Effector memory CD4-positive, alpha-beta T cell (primary cell): ENCODE results near the gene RNU1-4.
"Not testable (repeated sequence)": the region's sequence is repeated elsewhere in the genome, so short reads cannot be mapped to it uniquely, and the experiment has no call there.

Source experiments
- DNase-seq, 3 donors: peaks; one replicate each; pipeline ENCODE4 v3.0.0-alpha.2; 2020
- H3K27ac ChIP-seq: 2 replicates; pipeline ENCODE4 v1.7.0; 2013; ENCODE audit warnings: mild to moderate bottlenecking, low read length, moderate library complexity; ENCODE audit not compliant: insufficient read depth, poor library complexity, severe bottlenecking
- H3K27me3 ChIP-seq: replicated peaks from 2 replicates; pipeline ENCODE4 v1.7.0; 2013; ENCODE audit warnings: mild to moderate bottlenecking, low read length; ENCODE audit not compliant: insufficient read depth, control insufficient read depth, poor library complexity, severe bottlenecking
- H3K36me3 ChIP-seq: 2 replicates; pipeline ENCODE4 v1.7.0; 2013; ENCODE audit warnings: mild to moderate bottlenecking, low read length, moderate library complexity; ENCODE audit not compliant: control insufficient read depth, insufficient read depth
- H3K4me1 ChIP-seq: 2 replicates; pipeline ENCODE4 v1.7.0; 2013; ENCODE audit warnings: low read length, mild to moderate bottlenecking; ENCODE audit not compliant: control insufficient read depth, insufficient read depth, poor library complexity, severe bottlenecking
- H3K4me3 ChIP-seq: 2 replicates; pipeline ENCODE4 v1.7.0; 2013; ENCODE audit warnings: low read length, low read depth, mild to moderate bottlenecking; ENCODE audit not compliant: insufficient read depth, poor library complexity, severe bottlenecking
- H3K9me3 ChIP-seq: 2 replicates; pipeline ENCODE4 v1.7.0; 2013; ENCODE audit warnings: mild to moderate bottlenecking, low read length, moderate library complexity; ENCODE audit not compliant: control insufficient read depth

The RNU1-4 gene

DNA sequence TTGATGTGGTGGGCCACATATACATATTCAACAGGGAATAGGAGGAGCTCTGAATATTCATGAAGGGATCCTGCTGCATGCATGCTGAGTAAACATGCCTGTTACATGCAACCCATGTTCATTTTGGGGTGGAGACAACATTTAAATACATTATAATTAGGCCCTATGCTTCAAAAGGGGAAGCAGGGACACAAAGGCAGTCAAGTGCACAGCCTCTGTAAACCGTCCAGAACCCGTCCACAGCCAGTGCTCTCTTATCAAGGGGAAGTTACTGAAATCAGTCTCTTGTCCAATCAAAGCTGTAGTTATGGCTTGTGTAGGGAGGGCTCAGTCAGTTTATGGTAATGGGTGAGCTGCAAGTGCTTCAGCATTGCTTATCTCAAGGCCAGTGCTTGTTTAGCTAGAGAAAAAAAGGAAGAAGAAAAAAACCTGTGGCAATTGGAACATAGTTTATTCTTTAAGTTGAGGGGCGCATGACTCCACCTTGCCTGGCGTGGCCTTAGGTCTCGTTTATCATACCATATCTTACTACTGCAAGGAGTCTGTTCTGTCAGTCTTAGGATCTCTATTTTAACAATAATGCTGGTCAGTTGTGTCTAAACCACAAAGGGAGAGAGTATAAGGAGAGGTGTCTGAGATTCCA, 7.9 kb upstream of the RNU1-4 start:
- H3K4me1 ChIP-seq, H3K9me3 ChIP-seq, DNase-seq, H3K27ac ChIP-seq, H3K4me3 ChIP-seq, H3K27me3 ChIP-seq, H3K36me3 ChIP-seq: not testable (repeated sequence)

DNA sequence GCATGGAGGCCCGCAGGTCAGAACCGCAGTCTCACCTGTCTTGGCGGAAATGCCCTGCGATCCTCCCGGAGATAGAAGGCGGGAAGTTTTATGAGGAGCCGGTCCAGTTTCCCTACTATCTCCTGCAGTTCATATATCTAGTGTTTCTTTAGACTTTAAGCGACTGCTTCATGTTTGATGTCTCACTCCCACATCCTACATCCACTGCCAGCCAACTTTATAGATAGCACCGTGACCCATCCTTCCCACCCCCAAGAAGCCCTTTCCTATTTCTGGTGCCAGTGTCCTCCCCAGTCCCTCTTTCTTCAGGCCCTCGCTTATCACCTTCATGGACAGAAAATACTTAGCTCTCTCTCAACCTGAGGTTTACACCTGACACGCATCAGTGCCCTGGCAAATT, 914 bp downstream of the RNU1-4 start:
- H3K27ac ChIP-seq, H3K9me3 ChIP-seq, H3K36me3 ChIP-seq, H3K4me1 ChIP-seq, DNase-seq, H3K27me3 ChIP-seq, H3K4me3 ChIP-seq: not testable (repeated sequence)

DNA sequence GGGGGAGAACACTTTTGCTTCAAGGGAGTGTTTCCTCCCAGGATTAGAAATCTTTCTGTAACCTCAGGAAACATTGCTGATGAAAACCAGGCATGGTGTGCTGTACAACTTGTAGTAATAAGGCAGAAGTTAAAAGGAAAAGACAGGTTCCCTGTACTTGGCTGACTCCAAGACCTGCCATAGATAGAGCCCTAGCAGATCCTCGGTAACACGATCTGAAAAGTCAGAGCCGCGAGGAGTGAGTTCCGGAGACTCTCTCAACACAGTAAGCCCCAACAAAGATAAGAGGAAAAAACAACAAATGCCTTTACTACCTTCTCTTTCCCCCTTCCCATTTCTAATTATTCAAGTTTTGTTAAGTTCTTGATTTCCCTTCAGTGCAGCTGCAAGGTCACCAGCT, 7.3 kb downstream of the RNU1-4 start:
- DNase-seq, H3K36me3 ChIP-seq, H3K27ac ChIP-seq, H3K4me3 ChIP-seq, H3K9me3 ChIP-seq, H3K27me3 ChIP-seq, H3K4me1 ChIP-seq: not testable (repeated sequence)

DNA sequence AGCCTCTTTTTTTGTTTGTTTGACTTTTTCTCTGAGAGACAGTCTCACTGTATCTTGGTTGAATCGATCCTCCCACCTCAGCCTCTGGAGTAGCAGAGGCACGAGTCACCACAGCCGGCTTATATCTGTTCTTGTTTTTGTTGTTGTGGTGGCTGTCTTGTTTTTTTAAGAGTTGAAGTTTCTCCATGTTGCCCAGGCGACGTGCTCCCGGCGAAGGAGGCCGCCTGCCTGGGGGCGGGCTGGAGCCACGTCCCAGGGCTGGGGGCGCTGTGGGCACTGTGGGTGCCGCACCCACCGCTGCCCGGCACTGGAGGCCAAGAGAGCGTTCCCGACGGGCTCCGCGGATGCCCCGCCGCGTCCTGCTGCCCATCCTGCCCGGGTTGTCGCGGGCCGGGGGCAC, 8.4 kb downstream of the RNU1-4 start:
- not testable (repeated sequence) for DNase-seq, H3K36me3 ChIP-seq, H3K4me3 ChIP-seq

DNA sequence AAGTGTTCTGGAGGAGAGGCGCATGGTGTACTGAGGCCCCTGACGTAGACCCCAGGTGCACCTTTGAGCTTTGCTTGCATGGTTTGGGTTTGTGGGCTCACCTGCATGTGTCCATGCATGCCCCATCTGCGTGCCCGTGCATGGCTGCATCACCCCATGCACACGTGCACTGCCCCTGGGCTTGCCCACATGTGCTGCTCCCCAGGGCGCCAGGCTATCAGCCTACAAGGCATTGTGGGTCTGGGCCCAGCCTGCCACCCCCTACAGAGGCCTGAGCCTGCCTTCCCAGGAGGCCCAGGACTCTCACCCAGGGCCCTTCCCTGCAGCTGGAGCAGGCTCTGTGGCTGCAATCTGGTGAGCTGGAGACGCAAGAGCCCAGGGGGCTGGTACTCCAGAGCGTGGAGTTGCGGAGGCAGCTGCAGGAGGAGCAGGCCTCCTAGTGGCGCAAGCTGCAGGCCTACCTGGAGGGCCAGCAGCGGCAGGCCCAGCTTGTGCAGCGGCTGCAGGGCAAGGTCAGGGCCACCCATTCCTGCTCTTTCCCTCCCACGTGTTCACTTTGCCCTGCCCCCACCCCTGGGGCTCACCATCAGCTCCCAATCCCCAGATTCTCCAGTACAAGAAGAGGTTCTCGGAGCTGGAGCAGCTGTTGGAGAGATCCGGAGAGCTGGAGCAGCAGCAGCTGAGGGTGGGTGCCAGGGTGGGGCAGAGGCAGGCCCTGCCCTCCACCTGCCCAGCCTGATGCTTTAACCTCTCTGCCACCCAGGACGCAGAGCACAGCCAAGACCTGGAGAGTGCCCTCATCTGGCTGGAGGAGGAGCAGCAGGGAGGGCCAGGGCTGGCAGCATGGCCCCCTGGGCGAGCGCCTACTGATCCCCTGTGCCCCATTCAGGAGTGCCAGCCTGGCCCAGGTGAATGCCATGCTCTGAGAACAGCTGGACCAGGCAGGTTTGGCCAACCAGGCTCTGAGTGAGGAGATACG, 9.9 kb downstream of the RNU1-4 start:
- not testable (repeated sequence) for H3K4me1 ChIP-seq, H3K9me3 ChIP-seq, H3K36me3 ChIP-seq, H3K27ac ChIP-seq, H3K4me3 ChIP-seq, DNase-seq, H3K27me3 ChIP-seq

More for the DNA sequence above, 8.4 kb downstream of the RNU1-4 start:
- H3K27me3 ChIP-seq, H3K4me1 ChIP-seq, H3K9me3 ChIP-seq, H3K27ac ChIP-seq: not testable (repeated sequence)

DNA sequence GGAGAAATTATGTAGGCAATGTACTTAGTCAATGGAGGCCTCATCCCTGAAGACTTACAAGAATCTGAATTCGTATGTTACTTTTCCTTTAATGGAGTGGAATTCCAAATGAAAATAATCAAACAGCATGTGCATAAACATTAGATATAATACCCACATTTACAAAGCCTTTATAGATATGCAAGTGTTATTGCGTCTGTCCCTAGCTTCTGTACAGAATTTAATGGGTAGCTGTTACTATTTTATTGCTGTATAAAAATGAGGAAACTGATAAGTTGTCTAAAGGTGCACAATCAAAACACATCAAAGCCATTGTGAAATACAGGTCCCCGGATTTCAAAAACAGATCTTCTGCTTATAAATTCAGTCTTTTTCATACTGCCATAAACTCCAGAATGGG, 12.5 kb downstream of the RNU1-4 start:
- not testable (repeated sequence) for H3K36me3 ChIP-seq, H3K4me3 ChIP-seq, DNase-seq, H3K9me3 ChIP-seq, H3K4me1 ChIP-seq, H3K27ac ChIP-seq, H3K27me3 ChIP-seq

DNA sequence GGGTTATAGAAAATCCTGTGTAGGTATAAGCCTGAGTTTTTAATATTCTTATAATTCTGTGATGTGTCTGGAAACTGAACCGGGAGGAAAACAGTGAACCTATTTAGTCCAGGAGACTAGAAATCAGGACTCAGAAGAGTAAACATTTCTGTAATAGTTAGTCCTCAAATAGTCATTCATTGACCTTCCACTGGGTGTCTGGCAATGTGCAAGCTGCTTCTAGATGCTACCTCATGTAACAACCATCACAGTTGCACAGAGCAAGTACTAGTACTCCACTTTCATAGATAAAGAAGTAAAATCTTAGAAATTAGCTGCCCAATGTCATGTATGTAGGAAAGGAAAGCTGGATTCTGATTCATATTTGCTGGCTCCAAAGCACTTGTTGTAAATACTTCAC, 15.1 kb downstream of the RNU1-4 start:
- H3K4me1 ChIP-seq, H3K27me3 ChIP-seq, H3K4me3 ChIP-seq, H3K27ac ChIP-seq, H3K36me3 ChIP-seq, H3K9me3 ChIP-seq, DNase-seq: not testable (repeated sequence)

DNA sequence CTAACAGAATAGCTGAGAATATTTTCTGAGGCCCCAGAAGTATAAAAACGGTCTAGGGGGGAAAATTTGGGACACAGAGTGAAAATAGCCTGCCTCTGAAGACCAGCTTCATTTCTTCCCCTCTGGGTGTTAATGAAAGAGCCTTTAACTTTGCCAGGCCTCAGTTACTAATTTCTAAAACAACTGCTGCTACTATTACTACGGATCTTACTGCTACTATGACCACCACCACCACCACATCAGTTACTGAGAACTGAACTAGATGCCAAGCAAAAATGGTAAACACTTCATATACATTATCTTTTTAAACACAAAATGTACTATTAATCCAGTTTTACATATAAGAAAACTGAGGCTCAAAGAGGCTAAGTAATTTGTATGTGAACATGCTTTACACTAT, 15.6 kb downstream of the RNU1-4 start:
- not testable (repeated sequence) for H3K27ac ChIP-seq, H3K4me1 ChIP-seq, H3K36me3 ChIP-seq, H3K9me3 ChIP-seq, H3K27me3 ChIP-seq, H3K4me3 ChIP-seq, DNase-seq

DNA sequence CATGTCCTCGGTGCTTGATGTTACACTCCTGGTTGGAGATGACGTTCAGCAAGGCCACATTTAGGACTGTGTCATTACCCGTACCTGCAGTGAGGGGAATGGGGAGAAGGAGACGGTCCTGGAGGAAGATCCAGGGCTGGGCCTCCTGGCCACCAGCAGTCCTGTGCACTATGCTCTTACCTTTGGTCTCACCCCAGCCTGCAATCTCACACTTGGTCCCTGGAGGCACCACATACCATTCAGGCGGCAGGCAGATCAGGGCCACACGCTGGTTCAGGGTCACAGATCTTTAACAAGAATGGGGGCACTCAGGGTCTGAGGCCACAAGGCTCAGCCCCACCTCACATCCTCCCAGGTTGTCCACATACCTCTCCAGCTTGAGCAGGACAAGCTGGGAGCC, 17.3 kb downstream of the RNU1-4 start:
- not testable (repeated sequence) for H3K27ac ChIP-seq, H3K36me3 ChIP-seq, H3K4me3 ChIP-seq, DNase-seq, H3K9me3 ChIP-seq, H3K27me3 ChIP-seq, H3K4me1 ChIP-seq

DNA sequence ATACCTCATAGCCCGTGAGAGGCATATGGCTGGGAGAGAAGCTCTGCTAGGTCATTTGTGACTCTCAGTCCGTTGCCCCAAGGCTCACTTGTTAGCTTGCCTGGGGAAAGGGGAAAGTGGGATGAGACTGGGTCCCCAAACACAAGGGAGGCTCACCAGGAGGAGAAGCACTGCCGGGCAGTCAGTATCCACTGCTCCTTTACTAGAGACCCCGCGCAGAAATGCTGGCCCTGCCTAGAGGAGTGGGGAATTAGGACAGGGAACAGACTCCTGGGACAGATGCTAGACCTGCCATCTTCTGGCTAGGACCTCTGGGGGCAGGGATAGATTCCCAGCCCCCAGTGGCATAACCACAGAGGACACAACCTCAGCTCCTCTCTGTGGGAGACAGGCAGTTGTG, 17.7 kb downstream of the RNU1-4 start:
- not testable (repeated sequence) for H3K4me1 ChIP-seq, H3K9me3 ChIP-seq, H3K4me3 ChIP-seq, DNase-seq, H3K27me3 ChIP-seq, H3K27ac ChIP-seq, H3K36me3 ChIP-seq
